GM23248 (cell line): ENCODE results near the gene C1R. TPM values are rescaled to one million over a fixed set of nuclear protein-coding genes. Genes with fewer than 3 reads are reported as not detected.
A peak's percentile ranks its signal among the peaks of the same experiment; 100 is the strongest.

ENCODE experiments used
- DNase-seq: peaks from one replicate; pipeline ENCODE4 v3.0.0-alpha.2; 2015
- H2AFZ ChIP-seq: fragments of 200-600 bp; sonication (generic); 2 replicates; pipeline ENCODE4 v1.6.1; 2016; ENCODE audit warnings: antibody characterized with exemption
- H3F3A ChIP-seq: fragments of 200-600 bp; sonication (generic); 2 replicates; pipeline ENCODE4 v1.6.1; 2016; ENCODE audit warnings: mild to moderate bottlenecking, antibody characterized with exemption, mixed run types; ENCODE audit not compliant: insufficient read depth
- H3K27ac ChIP-seq: fragments of 200-600 bp; sonication (generic); 2 replicates; pipeline ENCODE4 v1.5.1; 2016; ENCODE audit warnings: mild to moderate bottlenecking
- H3K27me3 ChIP-seq: fragments of 200-600 bp; sonication (generic); replicated peaks from 2 replicates; pipeline ENCODE4 v1.6.1; 2016; ENCODE audit warnings: mild to moderate bottlenecking; ENCODE audit not compliant: insufficient read depth
- H3K36me3 ChIP-seq: fragments of 200-600 bp; sonication (generic); 2 replicates; pipeline ENCODE4 v1.6.1; 2016; ENCODE audit warnings: low read depth, mild to moderate bottlenecking
- H3K4me1 ChIP-seq: fragments of 200-600 bp; sonication (generic); 2 replicates; pipeline ENCODE4 v1.6.1; 2016; ENCODE audit warnings: mild to moderate bottlenecking; ENCODE audit not compliant: insufficient read depth
- H3K4me2 ChIP-seq: fragments of 200-600 bp; sonication (generic); one replicate; pipeline ENCODE4 v1.6.1; 2016; ENCODE audit warnings: mild to moderate bottlenecking; ENCODE audit not compliant: unreplicated experiment
- H3K4me3 ChIP-seq: fragments of 200-600 bp; sonication (generic); 2 replicates; pipeline ENCODE4 v1.5.1; 2016; ENCODE audit warnings: mild to moderate bottlenecking
- H3K79me2 ChIP-seq: fragments of 200-600 bp; sonication (generic); 2 replicates; pipeline ENCODE4 v1.6.1; 2016; ENCODE audit warnings: mild to moderate bottlenecking; ENCODE audit not compliant: insufficient read depth
- H3K9ac ChIP-seq: fragments of 200-600 bp; sonication (generic); 2 replicates; pipeline ENCODE4 v1.6.1; 2016; ENCODE audit warnings: mild to moderate bottlenecking
- H3K9me2 ChIP-seq: fragments of 200-600 bp; sonication (generic); 2 replicates; pipeline ENCODE4 v1.6.1; 2016; ENCODE audit warnings: mixed run types, mild to moderate bottlenecking, moderate library complexity; ENCODE audit not compliant: insufficient read depth
- H3K9me3 ChIP-seq: fragments of 200-600 bp; sonication (generic); one replicate; pipeline ENCODE4 v1.6.1; 2017; ENCODE audit warnings: low read depth
- H4K20me1 ChIP-seq: fragments of 200-600 bp; sonication (generic); 2 replicates; pipeline ENCODE4 v1.6.0; 2016; ENCODE audit not compliant: insufficient read depth
- EZH2 ChIP-seq: fragments of 200-600 bp; sonication (generic); IDR thresholded peaks from 2 replicates; pipeline ENCODE4 v1.6.1; 2018; ENCODE audit warnings: antibody characterized with exemption, mild to moderate bottlenecking; ENCODE audit not compliant: insufficient read depth, poor library complexity, severe bottlenecking
- EZH2phosphoT487 ChIP-seq: fragments of 200-600 bp; sonication (generic); IDR thresholded peaks from 2 replicates; pipeline ENCODE4 v1.6.1; 2018; ENCODE audit warnings: antibody characterized with exemption, moderate library complexity, mild to moderate bottlenecking, low read depth; ENCODE audit not compliant: insufficient read depth
- WGBS, 2 experiments: methylation state at CpG; one replicate each; pipeline ENCODE4 v1.1.6; 2015 to 2017; ENCODE audit warnings: low lambda C conversion rate in 2 of 2, low coverage in 1 of 2; ENCODE audit errors: missing lambda C conversion rate in 2 of 2; 5-methylcytosine and 5-hydroxymethylcytosine counted together
- in situ Hi-C: fragments of 300-500 bp; cut with MboI; formaldehyde crosslinking; loops from 2 replicates; pipeline ENCODE4 v1.15.0; 2020
- polyA plus RNA-seq: library from polyadenylated mRNA; unstranded; fragments of >200 nt; fragmentation: Nextera tagmentation; extraction: Ambion mirVana; gene quantifications from 2 replicates; pipeline ENCODE4 v1.2.1, GENCODE V29; 2016
- total RNA-seq: library from RNA; depleted of rRNA; stranded (reverse); fragments of >200 nt; shearing (Covaris generic); gene quantifications from 2 replicates; pipeline ENCODE4 v1.2.3, GENCODE V29; 2014

Gene C1R
- total and polyA plus RNA-seq, 2 experiments from 2014 or later, result 51.1 to 75.0 TPM

DNA sequence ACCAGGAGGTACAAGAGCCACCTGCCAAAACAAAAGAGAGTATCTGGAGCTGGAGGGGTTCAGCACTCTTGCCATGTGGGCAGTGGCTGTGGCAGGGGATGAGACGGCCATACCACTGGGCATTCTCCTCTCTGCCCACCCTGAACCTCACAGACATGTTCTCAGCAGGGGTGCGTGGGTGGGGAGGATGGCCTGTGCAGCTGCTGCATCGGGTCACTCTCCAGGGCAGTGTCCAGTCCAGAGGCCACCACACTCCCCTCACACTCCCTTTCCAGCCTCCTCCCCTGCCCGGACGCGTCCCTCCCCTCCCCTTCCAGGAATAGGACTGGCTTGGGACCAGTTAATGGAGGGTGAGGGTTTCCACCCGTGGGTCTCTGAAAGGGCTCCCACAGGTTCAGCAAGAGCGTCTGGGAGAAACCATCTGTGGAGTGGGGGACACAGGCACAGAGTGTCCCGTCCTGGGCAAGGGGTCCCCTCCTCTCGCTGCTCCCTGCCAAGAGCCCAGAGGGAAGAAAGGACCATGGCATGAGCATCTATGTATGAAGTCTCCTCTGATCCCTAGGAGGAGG, 501 bp downstream of the C1R start:
- peaks cover 22% of the 10 kb centered on the region for H3K4me1 ChIP-seq
- DNase-seq, result peak; percentile 43
- H3K27ac ChIP-seq, result no peak overlapping the region
- 3 to 6% methylated on average over 7 to 10 of the region's 10 CpGs for WGBS, 2 experiments
- peaks cover 25% of the 10 kb centered on the region for H3F3A ChIP-seq
- H3K36me3 ChIP-seq, result no peaks in the 10 kb centered on the region
- H2AFZ ChIP-seq, result peak overlapping the region; percentile 75
- no peaks in the 10 kb centered on the region for H4K20me1 ChIP-seq
- H3K9me3 ChIP-seq, result no peaks in the 10 kb centered on the region
- H3K4me3 ChIP-seq, result peak overlapping the region; percentile 75
- H3K9ac ChIP-seq, result peak overlapping the region; percentile 67
- peak overlapping the region; percentile 85 for H3K4me2 ChIP-seq
- no peaks in the 10 kb centered on the region for H3K79me2 ChIP-seq
- H3K9me2 ChIP-seq, result no peaks in the 10 kb centered on the region
- no peak for TF ChIP-seq EZH2
- TF ChIP-seq EZH2phosphoT487, result no peak
- H3K27me3 ChIP-seq, result no peaks in the 10 kb centered on the region
- in situ Hi-C loops, result no loop called here

DNA sequence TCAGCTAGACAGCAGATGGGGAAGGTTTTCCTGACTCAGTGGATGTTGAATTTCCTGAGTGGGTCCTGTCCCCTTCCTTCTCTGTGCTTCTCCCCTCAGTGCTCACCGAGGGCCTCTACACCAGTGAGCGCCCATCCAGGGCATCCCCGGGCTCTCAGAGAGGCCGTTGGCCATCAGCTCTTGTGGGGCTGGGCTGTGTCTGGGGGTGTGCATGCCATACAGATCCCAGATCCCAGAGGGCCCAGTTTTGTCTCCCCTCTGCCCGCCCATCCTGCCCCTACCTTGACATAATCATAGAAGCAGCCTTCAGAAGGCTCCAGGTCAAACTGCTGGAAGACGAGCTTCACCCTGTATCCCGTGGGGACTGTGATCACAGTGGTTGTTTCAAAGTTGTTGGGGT, 1.1 kb downstream of the C1R start:
- no peak overlapping the region for H3K27ac ChIP-seq
- no peak for TF ChIP-seq EZH2
- no peak for TF ChIP-seq EZH2phosphoT487
- no peaks in the 10 kb centered on the region for H3K27me3 ChIP-seq

DNA sequence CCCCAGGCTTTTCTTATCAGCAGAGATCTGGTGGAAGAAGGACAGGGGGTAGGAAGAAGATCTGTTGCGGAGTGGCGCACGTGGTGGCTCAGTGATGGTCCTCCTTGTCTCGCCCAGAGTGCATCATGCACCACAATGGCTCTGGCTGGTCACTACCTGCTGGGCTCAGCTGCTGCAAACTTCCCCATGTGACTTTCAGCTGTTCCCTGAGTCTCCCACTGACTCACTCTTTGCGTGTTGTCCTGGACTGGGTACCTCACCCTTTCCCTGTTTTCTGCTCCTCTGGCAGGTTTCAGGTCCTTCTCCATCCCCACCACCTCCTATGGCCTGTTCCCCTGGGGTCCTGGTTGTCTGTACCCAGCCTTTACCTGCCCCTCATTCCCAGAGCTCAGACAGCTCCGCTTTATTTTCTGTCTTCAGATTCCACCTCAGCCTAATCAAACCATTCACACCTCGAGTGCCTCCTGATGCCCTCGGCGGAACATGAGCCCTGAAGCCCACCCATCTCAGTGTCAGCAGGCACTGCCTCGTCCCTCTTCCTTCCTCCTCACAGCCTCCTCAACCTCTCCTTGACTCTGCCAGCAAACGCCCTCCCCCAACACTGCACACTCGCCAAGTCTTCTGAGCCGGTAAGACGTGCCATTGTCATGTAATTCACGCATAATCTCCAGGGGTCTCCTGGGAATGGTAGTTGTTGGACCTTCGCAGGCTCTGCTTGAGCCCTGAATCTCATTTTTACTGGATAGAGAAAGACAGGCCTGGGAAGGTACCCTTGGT, 1.8 kb downstream of the C1R start:
- 66 to 69% methylated on average over 16 of the region's 16 CpGs for WGBS, 2 experiments
- no peak overlapping the region for H3K4me2 ChIP-seq
- H3K4me1 ChIP-seq, result peaks cover 22% of the 10 kb centered on the region
- H3K4me3 ChIP-seq, result no peak overlapping the region
- H3K27me3 ChIP-seq, result no peaks in the 10 kb centered on the region
- H3K79me2 ChIP-seq, result no peaks in the 10 kb centered on the region
- no peak overlapping the region for H3K9ac ChIP-seq
- H3K36me3 ChIP-seq, result no peaks in the 10 kb centered on the region
- in situ Hi-C loops, result no loop called here
- peaks cover 25% of the 10 kb centered on the region for H3F3A ChIP-seq
- no peaks in the 10 kb centered on the region for H3K9me2 ChIP-seq
- no peak overlapping the region for H3K27ac ChIP-seq
- H2AFZ ChIP-seq, result no peak overlapping the region
- no peaks in the 10 kb centered on the region for H4K20me1 ChIP-seq
- no peak for TF ChIP-seq EZH2phosphoT487
- no peak for TF ChIP-seq EZH2
- no peaks in the 10 kb centered on the region for H3K9me3 ChIP-seq
- DNase-seq, result peak; percentile 59

More for the DNA sequence above, 1.1 kb downstream of the C1R start:
- H3K79me2 ChIP-seq, result no peaks in the 10 kb centered on the region
- WGBS, 2 experiments, result 35 to 40% methylated on average over 7 of the region's 7 CpGs
- H4K20me1 ChIP-seq, result no peaks in the 10 kb centered on the region
- no peaks in the 10 kb centered on the region for H3K9me2 ChIP-seq
- DNase-seq, result no peak
- peak overlapping the region; percentile 67 for H3K9ac ChIP-seq
- peak overlapping the region; percentile 85 for H3K4me2 ChIP-seq
- H3K9me3 ChIP-seq, result no peaks in the 10 kb centered on the region
- peaks cover 25% of the 10 kb centered on the region for H3F3A ChIP-seq
- no peaks in the 10 kb centered on the region for H3K36me3 ChIP-seq
- 0 out of 2 replicates have a peak overlapping the region, but pooled peaks have one; percentile 75 for H2AFZ ChIP-seq
- in situ Hi-C loops, result no loop called here
- H3K4me1 ChIP-seq, result peaks cover 22% of the 10 kb centered on the region
- peak overlapping the region; percentile 75; the same call in 1 of the 2 replicates for H3K4me3 ChIP-seq

GRCh38 chr12:7089196-7089871, 2.9 kb downstream of the C1R start:
- Histone ChIP-seq H3K4me2 (no peak overlapping the region), H3K36me3 (no peaks in the 10 kb centered on the region; the same call in 1 of the 2 replicates), H3K9me2 (no peaks in the 10 kb centered on the region), H3K4me1 (peaks cover 17% of the 10 kb centered on the region), H3K4me3 (no peak overlapping the region), H3K27ac (no peak overlapping the region), H2AFZ (no peak overlapping the region), H3K27me3 (no peaks in the 10 kb centered on the region), H4K20me1 (no peaks in the 10 kb centered on the region), H3K79me2 (no peaks in the 10 kb centered on the region), H3K9me3 (no peaks in the 10 kb centered on the region), H3K9ac (no peak overlapping the region), H3F3A (peaks cover 17% of the 10 kb centered on the region)
- 71 to 75% methylated on average over 11 of the region's 11 CpGs for WGBS, 2 experiments
- DNase-seq, result no peak
- TF ChIP-seq EZH2 (no peak), EZH2phosphoT487 (no peak)
- in situ Hi-C loops, result no loop called here
